ENCODE measurements around the gene GHRL. TPM values are rescaled to one million over a fixed set of nuclear protein-coding genes. Genes with fewer than 3 reads are reported as not detected.
"Not testable (repeated sequence)": the region's sequence is repeated elsewhere in the genome, so short reads cannot be mapped to it uniquely, and the experiment has no call there.

Gene GHRL
- polyA plus RNA-seq, 1 donor, result 2.1 TPM

DNA sequence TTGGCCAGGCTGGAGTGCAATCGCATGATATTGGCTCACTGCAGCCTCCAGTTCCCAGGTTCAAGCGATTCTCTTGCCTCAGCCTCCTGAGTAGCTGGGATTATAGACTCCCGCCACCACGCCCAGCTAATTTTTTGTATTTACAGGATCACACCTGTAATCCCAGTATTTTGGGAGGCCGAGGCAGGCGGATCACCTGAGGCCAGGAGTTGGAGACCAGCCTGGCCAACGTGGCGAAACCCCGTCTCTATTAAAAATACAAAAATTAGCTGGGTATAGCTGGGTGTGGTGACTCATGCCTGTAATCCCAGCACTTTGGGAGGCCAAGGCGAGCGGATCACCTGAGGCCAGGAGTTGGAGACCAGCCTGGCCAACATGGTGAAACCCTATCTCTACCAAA lies 20.3 kb downstream of the GHRL start:
- DNase-seq, result not testable (repeated sequence)

DNA sequence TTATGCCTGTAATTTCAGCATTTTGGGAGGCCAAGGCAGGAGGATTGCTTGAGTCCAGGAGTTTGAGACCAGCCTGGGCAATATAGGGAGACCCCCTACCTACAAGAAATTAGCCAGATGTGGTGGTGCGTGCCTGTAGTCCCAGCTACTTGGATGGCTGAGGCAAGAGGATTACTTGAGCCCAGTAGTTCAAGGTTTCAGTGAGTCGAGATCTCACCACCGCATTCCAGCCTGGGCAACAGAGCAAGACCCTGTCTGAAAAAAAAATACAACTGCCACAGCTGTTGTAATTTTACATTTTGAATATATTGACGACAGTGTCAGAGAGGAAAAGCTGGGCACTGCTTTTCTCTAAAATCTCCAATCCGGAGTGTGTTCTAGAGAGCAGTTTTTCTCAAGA lies 23.3 kb downstream of the GHRL start:
- no peak for DNase-seq

DNA sequence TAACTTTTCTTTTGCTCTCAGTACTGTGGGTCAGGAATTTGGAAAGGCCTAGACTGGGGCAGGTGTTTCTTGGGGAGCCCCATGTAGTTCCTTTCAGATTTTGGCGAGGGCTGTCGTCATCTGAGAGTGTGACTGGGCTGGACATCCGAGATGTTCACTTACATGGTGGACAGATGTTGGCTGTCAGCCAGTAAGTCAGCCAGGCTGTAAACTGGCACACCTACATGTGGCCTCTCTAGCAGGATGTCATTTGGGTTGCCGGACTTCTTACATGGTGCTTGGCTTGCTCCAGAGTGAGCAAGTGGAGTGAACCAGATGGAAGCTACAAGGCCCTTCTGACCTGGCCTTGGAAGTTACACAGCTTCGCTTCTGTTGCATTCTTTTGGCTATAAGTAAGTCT lies 23.8 kb downstream of the GHRL start:
- DNase-seq, result no peak

DNA sequence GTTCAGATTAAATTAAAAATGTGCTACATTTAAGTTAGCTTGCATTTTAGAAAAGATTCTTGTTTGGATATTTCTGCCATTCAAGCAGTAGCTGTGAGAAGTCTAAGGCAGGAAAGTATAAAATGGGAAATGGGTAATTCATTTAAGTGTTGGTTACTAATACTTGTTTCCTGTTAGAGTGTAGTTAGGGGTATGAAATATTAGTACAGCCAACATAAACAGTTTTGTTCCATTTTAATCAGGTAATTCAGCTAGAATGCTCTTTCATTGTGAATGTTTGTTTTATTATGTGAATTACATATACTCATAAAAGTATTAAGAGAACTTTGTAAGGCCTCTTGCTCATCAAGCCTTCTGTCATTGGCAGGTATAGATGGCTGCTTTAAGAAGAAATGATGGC lies 24.6 kb downstream of the GHRL start:
- no peak for DNase-seq

DNA sequence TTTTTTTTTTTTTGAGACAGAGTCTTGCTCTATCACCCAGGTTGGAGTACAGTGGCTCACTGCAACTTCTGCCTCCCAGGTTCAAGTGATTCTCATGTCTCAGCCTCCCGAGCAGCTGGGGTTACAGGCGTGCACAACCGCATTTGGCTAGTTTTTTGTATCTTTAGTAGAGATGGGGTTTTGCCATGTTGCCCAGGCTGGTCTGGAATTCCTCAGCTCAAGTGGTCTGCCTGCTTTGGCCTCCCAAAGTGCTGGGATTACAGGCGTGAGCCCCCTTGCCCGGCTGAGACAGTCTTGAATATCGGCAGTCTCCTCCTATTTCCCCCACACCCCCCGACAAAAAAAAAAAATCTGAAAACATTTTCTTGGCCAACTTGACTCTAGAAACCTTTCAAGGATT lies 25.8 kb downstream of the GHRL start:
- not testable (repeated sequence) for DNase-seq

DNA sequence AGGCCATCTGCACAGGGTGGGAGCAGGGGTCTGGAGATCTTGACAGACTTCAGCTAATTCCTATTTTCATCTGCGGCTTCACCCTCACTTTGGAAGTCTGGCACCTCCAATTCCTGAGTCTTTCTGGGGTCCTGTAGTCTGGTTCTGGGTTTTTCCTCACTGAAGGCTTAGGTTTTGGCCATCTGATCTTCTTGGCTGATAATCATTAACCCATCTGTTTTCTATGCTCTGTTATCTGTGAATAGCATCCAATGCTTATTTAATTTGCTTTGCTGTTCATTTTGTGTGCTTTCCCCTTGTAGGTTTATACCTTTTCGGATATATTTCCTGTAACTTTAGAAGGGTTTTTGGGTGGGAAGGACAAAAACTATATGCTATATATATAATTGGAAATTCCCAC lies 26.9 kb downstream of the GHRL start:
- DNase-seq, result no peak

DNA sequence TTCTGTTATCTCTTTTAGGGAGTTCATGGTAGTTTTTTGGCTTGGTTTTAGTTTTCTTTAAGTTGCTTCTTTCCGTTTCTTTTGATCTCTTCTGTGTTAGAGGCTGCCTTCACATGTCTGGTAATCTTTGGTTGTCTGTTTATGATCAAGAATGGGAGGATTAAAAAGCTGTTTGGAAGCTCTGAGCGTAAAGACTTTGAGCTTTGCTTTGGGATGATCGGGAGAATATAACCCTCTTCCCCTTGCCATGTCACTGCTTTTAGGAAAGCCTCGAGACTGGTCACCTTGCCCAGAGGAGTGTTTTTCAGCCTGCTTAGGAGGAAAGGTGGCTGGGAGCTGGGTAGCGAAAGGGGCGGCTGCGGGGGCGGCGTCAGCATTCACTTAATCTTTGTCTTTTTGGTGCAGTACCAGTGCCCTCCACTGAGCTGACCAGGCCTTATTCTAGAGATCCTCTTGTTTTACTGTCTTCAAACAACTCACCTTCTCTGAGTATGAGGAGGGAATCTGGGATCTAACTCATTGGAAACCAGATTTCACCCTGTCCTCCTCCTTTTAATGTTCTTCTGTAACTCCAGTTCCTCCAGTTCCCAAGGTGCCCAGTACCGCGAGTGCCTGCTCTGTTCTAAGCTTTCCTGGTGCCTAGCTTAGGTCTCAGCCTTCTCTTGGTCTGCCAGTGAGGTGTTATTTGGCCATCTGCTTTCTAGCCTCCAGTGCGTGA lies 28.9 kb downstream of the GHRL start:
- DNase-seq, result no peak

DNA sequence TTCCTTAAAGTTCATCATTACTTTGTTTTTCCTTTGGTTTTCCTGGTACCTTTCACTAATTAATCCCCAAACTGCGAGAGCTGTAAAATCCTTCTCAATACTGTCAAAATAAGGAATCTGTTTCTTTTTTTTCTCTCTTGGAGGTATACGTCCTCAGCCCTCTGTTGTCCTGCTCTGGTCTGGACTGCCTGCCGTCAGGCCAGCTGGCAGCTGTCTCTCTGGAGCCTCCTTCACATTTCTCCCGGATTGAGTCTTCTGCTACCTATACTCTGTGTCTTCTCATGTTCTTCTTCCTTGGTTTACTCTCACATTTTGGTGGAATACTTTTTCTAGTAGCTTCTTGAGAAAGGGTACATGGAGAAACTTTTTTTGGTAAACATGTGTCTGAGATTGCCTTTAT lies 30.7 kb downstream of the GHRL start:
- no peak for DNase-seq

DNA sequence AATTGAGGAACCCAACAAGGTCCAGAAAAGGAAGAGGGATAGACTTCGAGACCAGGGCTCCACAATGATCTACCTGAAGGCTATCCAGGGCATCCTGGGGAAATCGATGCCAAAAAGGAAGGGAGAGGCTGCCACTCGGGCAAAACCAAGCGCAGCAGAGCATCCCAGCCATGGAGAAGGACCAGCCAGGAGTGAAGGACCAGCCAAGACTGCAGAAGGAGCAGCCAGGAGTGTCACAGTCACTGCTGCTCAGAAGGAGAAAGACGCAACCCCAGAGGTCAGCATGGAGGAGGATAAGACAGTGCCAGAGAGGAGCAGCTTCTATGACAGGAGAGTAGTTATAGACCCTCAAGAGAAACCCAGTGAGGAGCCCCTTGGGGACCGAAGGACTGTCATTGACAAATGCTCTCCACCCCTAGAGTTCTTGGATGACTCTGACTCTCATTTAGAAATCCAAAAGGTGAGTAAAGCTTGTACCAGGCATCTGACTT lies 32.5 kb downstream of the GHRL start:
- no peak for DNase-seq

DNA sequence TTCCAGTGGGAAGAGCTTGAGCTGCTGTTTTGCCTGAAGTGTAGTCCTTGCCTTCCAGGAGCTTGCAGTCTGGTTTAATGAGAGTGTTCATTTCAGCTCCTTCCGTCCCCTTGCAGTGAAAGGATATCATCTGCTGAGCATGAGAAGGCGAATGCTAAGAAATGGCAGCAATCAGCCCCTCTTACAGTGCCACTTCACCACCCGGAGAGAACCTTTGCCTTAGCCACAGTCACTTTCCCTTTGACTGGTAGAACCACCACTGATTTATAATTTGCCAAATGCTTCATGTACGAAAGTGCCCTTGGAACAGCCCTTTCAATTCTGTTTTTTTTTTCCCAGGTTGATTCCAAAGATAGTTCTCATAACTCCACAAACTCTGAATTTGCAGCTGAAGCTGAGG lies 32.9 kb downstream of the GHRL start:
- no peak for DNase-seq

DNA sequence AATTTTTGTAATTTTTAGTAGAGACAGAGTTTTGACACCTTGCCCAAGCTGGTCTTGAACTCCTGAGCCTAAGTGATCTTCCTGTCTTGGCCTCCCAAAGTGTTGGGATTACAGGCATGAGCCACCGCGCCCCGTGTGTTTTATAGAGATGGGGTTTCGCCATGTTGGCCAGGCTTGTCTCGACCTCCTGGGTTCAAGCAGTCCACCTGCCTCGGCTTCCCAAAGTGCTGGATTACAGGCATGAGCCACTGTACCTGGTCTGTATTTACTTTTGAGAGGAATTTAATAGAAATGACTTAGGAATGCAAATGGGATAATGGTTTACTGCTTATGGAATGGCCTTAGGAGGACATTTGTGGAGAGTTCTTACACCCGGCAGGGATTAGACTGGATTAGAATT lies 33.7 kb downstream of the GHRL start:
- DNase-seq, result no peak

DNA sequence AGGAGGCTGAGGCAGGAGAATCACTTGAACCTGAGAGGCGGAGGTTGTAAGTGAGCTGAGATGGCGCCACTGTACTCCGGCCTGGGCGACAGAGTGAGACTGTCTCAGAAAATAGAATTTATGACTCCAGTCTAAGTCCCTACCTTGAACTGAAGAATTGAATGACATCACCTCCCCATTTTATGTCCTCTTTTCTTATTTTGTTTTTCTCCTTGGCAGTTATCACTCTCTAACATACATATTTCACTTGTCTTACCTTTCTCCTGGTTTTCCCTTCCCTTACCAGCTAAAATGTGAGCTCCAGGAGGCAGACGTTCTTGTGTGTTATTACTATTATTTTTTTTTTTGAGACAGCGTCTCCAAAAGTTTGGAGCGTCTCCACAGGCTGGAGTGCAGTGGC lies 36.9 kb downstream of the GHRL start:
- DNase-seq, result no peak

DNA sequence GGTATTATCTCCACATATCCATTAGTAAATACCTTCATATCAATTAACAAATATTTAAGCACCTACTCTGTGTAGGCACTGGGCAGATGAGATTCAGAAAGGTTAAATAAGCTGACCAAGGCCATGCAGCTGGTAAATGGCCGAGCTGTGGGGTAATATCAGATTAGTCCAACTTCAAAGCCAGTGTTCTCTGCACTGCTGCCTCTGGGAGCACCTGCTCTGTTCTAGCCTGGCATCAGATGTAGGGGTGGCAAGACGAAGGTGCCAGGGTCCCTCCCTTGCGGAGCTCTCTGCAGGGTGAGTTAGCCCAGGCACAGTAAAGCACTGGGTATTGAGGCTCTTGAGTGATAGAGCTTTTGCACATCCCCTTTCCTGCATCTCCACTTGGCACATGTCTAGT lies 39.0 kb downstream of the GHRL start:
- DNase-seq, result no peak

DNA sequence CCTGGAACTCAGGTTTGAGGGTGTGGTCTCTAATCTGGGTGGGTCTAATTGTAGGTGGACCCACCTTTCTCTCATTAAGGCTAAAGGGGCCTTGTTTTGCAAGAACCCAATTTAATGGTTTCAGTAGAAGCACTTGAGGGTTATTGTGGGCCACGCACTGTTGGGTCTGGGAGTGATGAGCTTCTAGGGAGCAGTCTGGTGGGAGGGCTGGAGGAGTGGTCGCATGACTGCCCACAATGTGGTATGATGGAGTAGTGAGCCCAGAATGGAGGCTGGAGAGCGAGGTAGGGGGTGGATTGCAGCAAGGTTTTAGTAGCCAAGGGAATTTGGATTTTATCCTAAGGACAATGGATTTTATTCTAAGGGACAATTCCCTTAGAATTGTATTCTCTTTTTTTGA lies 41.7 kb downstream of the GHRL start:
- DNase-seq, result no peak

DNA sequence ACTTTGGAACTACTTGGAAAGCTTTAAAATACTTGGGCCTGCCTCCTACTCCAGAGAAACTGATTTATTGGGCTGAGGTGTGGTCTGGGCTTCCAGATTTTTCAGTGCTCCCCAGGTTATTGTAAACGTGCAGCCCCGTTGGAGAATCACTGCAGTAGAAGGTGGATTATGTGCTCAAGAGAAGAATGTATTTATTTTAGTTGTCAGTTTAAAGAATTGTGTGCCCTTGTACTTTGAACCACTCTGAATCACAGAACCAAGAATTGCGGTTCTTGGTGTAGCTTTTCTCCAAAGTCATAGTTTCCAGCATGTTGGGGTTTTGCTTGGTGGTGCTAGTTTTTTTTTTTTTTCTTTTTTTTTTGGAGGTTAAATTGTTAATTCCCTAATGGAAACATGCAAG lies 42.9 kb downstream of the GHRL start:
- no peak for DNase-seq

DNA sequence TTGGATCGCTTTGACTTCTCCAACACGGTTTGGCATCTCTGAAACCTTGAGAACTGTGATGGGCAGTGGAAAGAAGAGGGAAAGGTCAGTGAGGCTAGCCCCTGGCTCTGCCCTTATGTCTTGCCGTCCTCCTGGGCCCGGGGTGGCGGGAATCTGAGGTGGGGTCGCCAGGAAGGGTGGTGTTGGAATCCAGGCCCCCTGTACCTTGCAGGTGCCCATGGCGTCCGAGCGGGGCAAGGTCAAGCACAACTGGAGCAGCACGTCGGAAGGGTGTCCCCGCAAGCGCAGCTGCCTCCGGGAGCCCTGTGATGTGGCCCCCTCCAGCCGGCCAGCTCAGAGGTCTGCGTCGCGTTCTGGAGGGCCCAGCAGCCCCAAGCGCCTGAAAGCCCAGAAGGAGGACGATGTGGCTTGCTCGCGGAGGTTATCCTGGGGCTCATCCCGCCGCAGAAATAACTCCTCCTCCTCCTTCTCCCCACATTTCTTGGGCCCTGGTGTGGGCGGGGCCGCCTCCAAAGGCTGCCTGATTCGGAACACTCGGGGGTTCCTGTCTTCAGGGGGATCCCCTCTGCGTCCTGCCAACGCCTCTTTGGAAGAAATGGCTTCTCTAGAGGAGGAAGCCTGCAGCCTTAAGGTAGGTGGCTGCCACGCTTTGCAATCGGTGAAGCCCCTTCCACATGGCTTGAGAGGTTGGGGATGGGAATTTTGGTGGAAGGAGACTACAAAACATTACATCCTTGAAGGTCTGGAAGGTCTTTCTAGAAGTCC lies 43.6 kb downstream of the GHRL start:
- no peak for DNase-seq

DNA sequence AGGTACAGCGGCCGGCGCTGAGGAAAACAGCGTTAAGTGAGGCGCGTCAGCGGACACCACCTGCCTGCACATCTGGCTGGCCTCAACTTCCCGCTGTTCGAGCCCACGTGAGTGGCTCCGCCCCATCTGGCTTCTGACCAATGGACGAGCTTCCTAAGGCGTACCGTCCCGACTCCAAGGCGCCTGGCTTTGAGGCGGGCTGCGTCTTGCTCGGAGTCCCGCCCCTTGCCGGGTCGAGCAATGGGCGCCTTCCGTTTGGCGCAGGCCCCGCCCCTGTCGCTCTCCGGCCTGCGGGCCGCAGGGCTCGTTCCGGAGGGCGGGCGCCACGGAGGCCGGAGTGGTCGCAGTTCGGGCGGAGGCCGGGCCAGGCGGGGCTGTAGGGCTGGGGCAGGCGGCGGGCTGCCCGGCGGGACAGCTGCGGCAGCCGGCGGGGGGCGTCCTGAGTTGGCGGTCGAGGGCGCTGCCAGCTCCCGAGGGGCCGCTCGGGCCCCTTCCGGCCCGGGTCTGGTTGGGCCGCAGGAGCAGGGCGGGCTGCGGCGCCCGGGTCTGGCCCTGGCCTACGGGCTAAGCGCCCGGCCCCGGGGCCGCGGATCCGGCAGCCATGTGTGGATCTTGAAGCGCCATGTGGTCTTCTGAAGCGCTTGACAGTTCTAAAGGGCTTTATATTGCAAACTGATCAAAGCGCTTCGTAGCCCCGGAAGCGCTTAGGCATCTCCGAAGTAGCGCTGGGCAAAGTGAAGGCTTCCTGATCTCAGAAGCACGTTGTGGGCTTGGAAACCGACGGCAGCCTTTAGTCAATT lies 44.4 kb downstream of the GHRL start, which contains the start of gene TATDN2:
Gene TATDN2, plus strand, starts transcription at position 276 of the 800 bp plus-strand sequence. CDS start 742 bp downstream, outside the sequence.
- peak; percentile 96 for DNase-seq

DNA sequence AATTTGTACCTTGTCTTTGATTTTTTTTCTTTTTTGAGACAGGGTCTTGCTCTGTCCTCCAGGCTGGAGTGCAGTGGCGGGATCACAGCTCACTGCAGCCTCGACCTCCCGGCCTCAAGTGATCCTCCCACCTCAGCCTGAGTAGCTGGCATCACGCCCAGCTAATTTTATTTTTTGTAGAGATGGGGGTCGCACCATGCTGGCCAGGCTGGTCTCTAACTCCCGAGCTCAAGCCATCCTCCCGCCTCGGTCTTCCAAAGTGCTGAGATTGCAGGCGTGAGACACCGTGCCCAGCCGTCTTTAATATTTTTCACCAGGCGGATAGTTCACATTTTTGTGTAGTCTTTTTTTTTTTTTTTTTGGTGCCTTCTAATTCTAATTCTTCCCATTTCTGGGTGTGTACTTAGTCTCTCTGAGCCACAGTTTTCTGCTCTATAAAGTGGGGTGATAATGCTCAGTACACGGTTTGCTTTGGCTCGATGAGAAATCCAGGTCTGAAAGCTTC lies 45.0 kb downstream of the GHRL start:
- no peak for DNase-seq

DNA sequence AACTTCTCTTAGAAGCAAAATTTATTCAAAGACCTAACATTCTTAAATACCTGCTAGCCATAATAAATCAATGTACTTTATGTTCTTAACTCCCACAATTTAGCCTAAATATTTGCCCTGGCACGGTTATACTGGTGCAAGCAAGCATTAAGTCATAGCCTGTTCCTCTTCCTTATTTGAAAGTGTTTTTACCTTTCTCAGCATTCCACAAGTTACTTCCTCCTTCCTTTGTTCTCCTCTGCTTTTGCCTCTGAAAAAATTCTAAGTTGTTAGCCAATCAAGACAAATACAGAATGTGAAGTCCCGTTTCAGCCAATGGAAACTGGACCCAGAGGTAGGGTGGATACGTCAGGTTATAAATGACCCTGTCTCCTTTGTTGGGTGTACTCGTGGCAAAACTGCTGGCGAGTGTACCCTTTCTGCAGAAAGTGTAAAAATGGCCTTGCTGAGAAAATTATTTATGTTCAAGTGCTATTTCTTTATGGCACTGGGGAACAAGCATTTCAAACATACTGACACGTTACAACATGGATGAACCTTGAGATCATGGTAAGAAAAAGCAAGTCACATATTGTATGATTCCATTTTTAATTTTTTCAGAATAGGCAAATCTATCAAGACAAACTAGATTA lies 47.5 kb downstream of the GHRL start:
- DNase-seq, result no peak

DNA sequence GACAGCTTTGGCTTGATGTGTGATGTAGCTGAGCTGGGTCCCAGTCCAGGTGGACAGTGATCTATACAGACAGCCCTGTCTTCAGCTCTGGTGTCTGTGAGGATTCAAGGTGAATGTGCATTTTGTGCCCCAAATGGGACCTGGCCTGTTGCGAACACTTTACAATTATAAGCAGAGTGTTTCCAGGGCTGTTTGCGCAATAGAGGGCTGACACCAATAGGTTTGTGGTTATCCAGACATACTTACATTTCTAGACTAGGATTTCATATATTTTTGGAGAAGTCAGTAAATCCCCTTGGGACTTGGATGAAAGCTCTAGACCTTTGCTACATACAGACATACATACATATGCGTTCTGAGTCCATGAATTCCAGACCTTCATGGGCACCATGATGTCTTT lies 48.7 kb downstream of the GHRL start:
- DNase-seq, result no peak

DNA sequence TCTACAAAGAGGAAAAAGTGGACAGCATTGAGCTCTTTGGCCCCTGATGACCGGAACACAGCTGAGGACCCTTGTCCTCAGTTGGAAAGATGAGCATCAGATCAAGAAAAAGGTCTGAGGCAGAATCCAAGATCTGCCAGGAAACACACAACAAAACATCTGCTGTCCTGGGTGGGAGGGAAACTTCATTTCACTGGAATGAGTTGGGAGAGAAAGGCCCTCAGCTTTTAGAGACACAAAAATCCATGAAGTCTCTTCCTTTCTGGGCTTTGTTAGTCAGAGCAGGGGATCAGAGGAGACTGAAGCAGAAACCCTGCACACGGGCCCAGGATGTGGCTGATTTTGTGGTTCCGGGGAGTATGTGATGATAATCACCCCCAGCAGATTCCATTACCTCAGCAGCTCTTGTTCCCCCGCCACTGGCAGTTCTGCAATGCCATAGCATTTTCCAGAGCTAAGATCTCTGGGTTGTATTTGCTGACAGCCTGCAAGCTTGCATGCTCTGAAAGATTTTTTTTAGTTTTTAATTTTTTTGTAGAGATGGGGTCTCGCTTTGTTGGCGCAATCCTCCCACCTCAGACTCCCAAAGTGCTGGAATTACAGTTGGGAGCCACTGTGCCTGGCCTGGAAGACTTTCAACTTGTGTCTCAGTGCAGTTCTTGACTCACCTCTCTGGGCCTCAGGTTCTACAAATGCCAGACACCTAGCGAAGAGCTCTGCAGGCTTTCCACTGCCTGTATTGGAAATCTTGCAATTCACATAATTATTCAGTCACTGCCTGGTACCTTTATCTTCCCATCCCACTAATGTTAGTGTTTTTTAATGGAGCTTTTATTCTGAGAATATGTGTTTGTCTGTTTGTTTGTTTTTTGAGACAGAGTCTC lies 50.3 kb downstream of the GHRL start:
- DNase-seq, result no peak
